Nephron progenitor cell (in vitro differentiated cells): ENCODE results near the gene KSR1.
A peak's percentile ranks its signal among the peaks of the same experiment; 100 is the strongest.

Experiments used
- DNase-seq: peaks from one replicate; pipeline ENCODE4 v3.0.0; 2021
- H3K27ac Mint-ChIP-seq: 2 replicates; pipeline ENCODE4 v1.8.0; 2021; ENCODE audit warnings: mild to moderate bottlenecking, moderate library complexity, mixed read lengths
- H3K27me3 Mint-ChIP-seq: 2 replicates; pipeline ENCODE4 v1.8.0; 2021; ENCODE audit warnings: mild to moderate bottlenecking, low read depth, mixed read lengths; ENCODE audit not compliant: poor library complexity
- H3K36me3 Mint-ChIP-seq: 2 replicates; pipeline ENCODE4 v1.8.0; 2021; ENCODE audit warnings: low read depth, mixed read lengths
- H3K4me1 Mint-ChIP-seq: 2 replicates; pipeline ENCODE4 v1.8.0; 2021; ENCODE audit warnings: mixed read lengths
- H3K4me3 Mint-ChIP-seq: 2 replicates; pipeline ENCODE4 v1.8.0; 2021; ENCODE audit warnings: mild to moderate bottlenecking, moderate library complexity, mixed read lengths
- H3K9me3 Mint-ChIP-seq: 2 replicates; pipeline ENCODE4 v1.8.0; 2021; ENCODE audit warnings: mild to moderate bottlenecking, moderate library complexity, mixed read lengths
- TF ChIP-seq, protein P1 (sequence below): fragments of 200-600 bp; sonication (generic); IDR thresholded peaks from 2 replicates; pipeline ENCODE4 v1.5.0; 2021; ENCODE audit warnings: antibody characterized with exemption

Gene KSR1

GRCh38 chr17:27567563-27567859 lies 111.3 kb downstream of the KSR1 start:
- Mint-ChIP-seq H3K27me3 (peaks cover under 1% of the 10 kb centered on the region), H3K4me3 (no peak overlapping the region), H3K4me1 (peaks cover 42% of the 10 kb centered on the region), H3K9me3 (no peaks in the 10 kb centered on the region), H3K36me3 (no peaks in the 10 kb centered on the region), H3K27ac (no peak overlapping the region)
- TF ChIP-seq, protein P1, sequence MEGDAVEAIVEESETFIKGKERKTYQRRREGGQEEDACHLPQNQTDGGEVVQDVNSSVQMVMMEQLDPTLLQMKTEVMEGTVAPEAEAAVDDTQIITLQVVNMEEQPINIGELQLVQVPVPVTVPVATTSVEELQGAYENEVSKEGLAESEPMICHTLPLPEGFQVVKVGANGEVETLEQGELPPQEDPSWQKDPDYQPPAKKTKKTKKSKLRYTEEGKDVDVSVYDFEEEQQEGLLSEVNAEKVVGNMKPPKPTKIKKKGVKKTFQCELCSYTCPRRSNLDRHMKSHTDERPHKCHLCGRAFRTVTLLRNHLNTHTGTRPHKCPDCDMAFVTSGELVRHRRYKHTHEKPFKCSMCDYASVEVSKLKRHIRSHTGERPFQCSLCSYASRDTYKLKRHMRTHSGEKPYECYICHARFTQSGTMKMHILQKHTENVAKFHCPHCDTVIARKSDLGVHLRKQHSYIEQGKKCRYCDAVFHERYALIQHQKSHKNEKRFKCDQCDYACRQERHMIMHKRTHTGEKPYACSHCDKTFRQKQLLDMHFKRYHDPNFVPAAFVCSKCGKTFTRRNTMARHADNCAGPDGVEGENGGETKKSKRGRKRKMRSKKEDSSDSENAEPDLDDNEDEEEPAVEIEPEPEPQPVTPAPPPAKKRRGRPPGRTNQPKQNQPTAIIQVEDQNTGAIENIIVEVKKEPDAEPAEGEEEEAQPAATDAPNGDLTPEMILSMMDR: no peak
- no peak for DNase-seq

DNA sequence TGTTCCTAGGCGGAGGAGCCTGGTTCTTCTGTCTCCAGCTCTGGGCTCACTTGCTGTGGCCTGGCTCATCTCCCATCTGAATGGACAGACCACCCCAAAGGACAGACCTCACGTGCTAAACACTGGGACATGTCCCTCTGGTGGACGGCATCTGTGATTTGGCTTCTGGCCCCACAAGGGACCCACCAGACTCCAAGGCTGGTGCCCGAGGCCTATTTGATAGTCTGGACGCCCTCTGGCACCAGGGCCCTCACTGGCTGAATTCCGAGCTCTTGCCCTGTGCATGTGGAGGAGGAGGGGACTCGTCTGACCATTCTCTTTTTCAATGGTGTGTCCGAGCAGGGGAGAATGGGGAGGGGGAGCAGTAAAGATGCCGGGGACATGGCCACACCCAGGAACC lies 112.0 kb downstream of the KSR1 start:
- Mint-ChIP-seq H3K27me3 (peaks cover 5% of the 10 kb centered on the region), H3K4me3 (no peak overlapping the region), H3K36me3 (no peaks in the 10 kb centered on the region), H3K4me1 (peaks cover 49% of the 10 kb centered on the region), H3K9me3 (no peaks in the 10 kb centered on the region), H3K27ac (no peak overlapping the region)
- TF ChIP-seq, protein P1: no peak
- no peak for DNase-seq

DNA sequence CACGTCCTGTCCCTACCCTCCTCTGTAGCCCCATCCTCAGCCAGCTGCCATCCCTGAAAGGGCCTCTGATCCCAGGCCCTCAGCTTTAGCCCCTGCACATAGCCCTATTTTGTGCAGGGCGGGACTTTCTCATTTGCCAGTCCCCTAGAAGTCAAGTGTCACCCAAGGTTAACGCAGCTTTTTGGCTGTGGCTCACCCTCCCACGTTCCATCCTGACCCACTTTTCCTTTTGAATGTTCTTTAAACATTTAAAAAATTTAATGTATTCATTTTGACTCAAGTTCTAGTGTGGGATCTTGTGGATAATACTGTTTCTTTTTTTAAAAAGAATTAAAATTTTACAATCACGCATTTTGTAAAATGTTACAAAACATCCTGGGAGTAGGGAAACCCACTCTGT lies 112.6 kb downstream of the KSR1 start:
- Mint-ChIP-seq H3K27me3 (peaks cover 8% of the 10 kb centered on the region), H3K4me1 (peaks cover 55% of the 10 kb centered on the region), H3K36me3 (no peaks in the 10 kb centered on the region), H3K4me3 (no peak overlapping the region), H3K27ac (peak overlapping the region; percentile 48), H3K9me3 (no peaks in the 10 kb centered on the region)
- DNase-seq: no peak
- TF ChIP-seq, protein P1: no peak

- Mint-ChIP-seq H3K4me1 (peaks cover 60% of the 10 kb centered on the region), H3K36me3 (no peaks in the 10 kb centered on the region), H3K27ac (peak overlapping the region; percentile 78), H3K27me3 (peaks cover 8% of the 10 kb centered on the region), H3K4me3 (no peak overlapping the region), H3K9me3 (no peaks in the 10 kb centered on the region)
- peak; percentile 51 for DNase-seq
- TF ChIP-seq, protein P1: peak; percentile 40
These were observed 113.0 kb downstream of the KSR1 start for GRCh38 chr17:27569257-27569722.

DNA sequence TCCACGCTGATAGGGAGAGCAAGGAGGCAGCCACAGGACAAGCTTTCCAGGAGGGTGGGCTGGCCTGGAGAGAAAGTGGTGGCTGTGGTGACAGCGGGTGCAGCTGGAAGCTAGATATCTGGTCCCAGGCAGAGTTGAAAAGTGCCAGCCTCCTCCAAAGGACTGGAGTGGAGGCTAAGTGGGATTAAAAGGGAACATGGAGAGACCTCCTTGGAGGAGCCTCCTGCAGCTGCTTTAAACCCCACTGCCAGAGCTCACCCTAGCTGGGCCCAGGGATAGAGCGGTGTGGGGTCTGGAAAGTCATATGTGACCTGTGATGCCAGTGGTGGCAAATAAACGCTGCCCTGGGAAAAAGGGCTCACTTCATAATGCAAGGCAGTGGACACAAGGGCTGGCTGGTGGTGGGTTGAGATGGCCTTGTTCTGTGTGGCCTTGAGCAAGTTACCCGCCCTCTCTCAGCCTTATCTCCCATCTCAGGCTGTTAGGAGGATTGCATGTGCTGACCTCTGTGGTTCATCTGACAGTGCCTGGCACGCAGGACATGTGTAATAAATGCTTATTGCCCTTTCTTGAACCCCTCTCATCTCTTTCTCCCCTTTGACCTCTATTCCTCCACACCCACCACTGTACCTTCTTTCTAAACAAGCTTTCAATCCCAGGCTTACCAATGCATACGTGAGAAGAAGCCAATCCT lies 113.8 kb downstream of the KSR1 start:
- DNase-seq: no peak
- H3K27ac Mint-ChIP-seq: peak overlapping the region; percentile 78
- TF ChIP-seq, protein P1: no peak
- peaks cover 8% of the 10 kb centered on the region for H3K27me3 Mint-ChIP-seq
- peaks cover 67% of the 10 kb centered on the region for H3K4me1 Mint-ChIP-seq
- H3K4me3 Mint-ChIP-seq: no peak overlapping the region
- no peaks in the 10 kb centered on the region for H3K9me3 Mint-ChIP-seq
- no peaks in the 10 kb centered on the region for H3K36me3 Mint-ChIP-seq

GRCh38 chr17:27570578-27570914 lies 114.3 kb downstream of the KSR1 start:
- Mint-ChIP-seq H3K36me3 (no peaks in the 10 kb centered on the region), H3K4me1 (peaks cover 72% of the 10 kb centered on the region), H3K27me3 (peaks cover 9% of the 10 kb centered on the region), H3K27ac (no peak overlapping the region), H3K9me3 (no peaks in the 10 kb centered on the region), H3K4me3 (no peak overlapping the region)
- TF ChIP-seq, protein P1: no peak
- no peak for DNase-seq
